Stimulated activated CD8-positive, alpha-beta memory T cell treated with anti-CD3 and anti-CD28 coated beads, Interleukin-7, amount 100 ng/mL, for 1 hour (primary cell): Measurements from ENCODE around the gene MAN1A1.

Experiments
- DNase-seq, 2 donors: peaks; one replicate each; pipeline ENCODE4 v3.0.0-alpha.2; 2020; ENCODE audit warnings: low read depth in 2 of 2

The MAN1A1 gene

GRCh38 chr6:119195848-119196247 lies 153.7 kb downstream of the MAN1A1 start:
- DNase-seq: no peak

GRCh38 chr6:119195204-119195603 lies 154.4 kb downstream of the MAN1A1 start:
- DNase-seq: no peak

GRCh38 chr6:119193707-119194106 lies 155.9 kb downstream of the MAN1A1 start:
- DNase-seq: no peak

- DNase-seq: no peak
Observed at GRCh38 chr6:119192200-119192599, 157.4 kb downstream of the MAN1A1 start.

- no peak for DNase-seq
Observed at GRCh38 chr6:119190176-119190575, 159.4 kb downstream of the MAN1A1 start.

- DNase-seq: no peak
Observed at GRCh38 chr6:119189498-119189897, 160.1 kb downstream of the MAN1A1 start.

- no peak for DNase-seq
Observed at GRCh38 chr6:119187596-119187995, 162.0 kb downstream of the MAN1A1 start.

- no peak for DNase-seq
Observed at GRCh38 chr6:119186490-119186889, 163.1 kb downstream of the MAN1A1 start.

- no peak for DNase-seq
Observed at GRCh38 chr6:119184008-119184648, 165.4 kb downstream of the MAN1A1 start.

GRCh38 chr6:119183457-119183856 lies 166.1 kb downstream of the MAN1A1 start:
- DNase-seq: no peak

- DNase-seq: no peak
Observed at GRCh38 chr6:119182875-119183274, 166.7 kb downstream of the MAN1A1 start.

- DNase-seq: no peak
Observed at GRCh38 chr6:119182216-119182803, 167.3 kb downstream of the MAN1A1 start.

GRCh38 chr6:119181046-119181445 lies 168.5 kb downstream of the MAN1A1 start:
- no peak for DNase-seq

GRCh38 chr6:119179842-119180241 lies 169.7 kb downstream of the MAN1A1 start:
- DNase-seq: no peak

- no peak for DNase-seq
Observed at GRCh38 chr6:119179062-119179461, 170.5 kb downstream of the MAN1A1 start.

GRCh38 chr6:119176445-119176844 lies 173.1 kb downstream of the MAN1A1 start:
- DNase-seq: no peak

GRCh38 chr6:119174879-119175817 lies 174.4 kb downstream of the MAN1A1 start:
- no peak for DNase-seq

- no peak for DNase-seq
Observed at GRCh38 chr6:119174085-119174445, 175.5 kb downstream of the MAN1A1 start.

GRCh38 chr6:119173249-119174084 lies 176.1 kb downstream of the MAN1A1 start:
- DNase-seq: no peak

GRCh38 chr6:119172824-119173223 lies 176.7 kb downstream of the MAN1A1 start:
- DNase-seq: no peak

- no peak for DNase-seq
Observed at GRCh38 chr6:119171864-119172588, 177.5 kb downstream of the MAN1A1 start.
